ENCODE data around the gene ARID4B.

ARID4B gene

DNA sequence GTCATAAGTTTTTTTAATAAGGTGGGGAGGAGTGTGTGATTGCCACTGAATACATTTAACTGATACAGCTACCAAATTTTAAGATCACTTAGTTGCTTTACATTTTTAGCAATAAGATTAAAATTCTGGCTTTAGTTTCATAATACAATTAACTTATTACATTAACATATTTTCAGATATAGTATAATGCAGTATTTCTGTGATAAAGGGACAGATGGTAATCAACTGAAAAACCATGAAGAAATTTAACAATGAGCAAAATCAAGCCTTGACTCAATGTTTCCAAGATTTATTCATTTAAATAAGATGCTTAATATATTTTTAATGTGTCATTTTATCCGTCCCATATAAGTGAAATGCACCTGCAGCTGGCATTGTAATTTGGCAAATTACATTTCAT lies 203.3 kb downstream of the ARID4B start:
- Histone ChIP-seq H3K27ac (replicated peaks) (no peak overlapping the region), H3K27me3 (ENCODE audit: insufficient read depth, poor library complexity, severe bottlenecking) (no peaks in the 10 kb centered on the region), H3K4me3 (replicated peaks; ENCODE audit: insufficient read depth, low read length) (no peak overlapping the region)
- DNase-seq (ENCODE audit: low read depth in 1 of 2, low spot score in 1 of 2), result no peak
- TF ChIP-seq POLR2AphosphoS5 (IDR thresholded peaks at IDR 0.05; ENCODE audit: low read depth), result no peak
- TF ChIP-seq, protein P1, sequence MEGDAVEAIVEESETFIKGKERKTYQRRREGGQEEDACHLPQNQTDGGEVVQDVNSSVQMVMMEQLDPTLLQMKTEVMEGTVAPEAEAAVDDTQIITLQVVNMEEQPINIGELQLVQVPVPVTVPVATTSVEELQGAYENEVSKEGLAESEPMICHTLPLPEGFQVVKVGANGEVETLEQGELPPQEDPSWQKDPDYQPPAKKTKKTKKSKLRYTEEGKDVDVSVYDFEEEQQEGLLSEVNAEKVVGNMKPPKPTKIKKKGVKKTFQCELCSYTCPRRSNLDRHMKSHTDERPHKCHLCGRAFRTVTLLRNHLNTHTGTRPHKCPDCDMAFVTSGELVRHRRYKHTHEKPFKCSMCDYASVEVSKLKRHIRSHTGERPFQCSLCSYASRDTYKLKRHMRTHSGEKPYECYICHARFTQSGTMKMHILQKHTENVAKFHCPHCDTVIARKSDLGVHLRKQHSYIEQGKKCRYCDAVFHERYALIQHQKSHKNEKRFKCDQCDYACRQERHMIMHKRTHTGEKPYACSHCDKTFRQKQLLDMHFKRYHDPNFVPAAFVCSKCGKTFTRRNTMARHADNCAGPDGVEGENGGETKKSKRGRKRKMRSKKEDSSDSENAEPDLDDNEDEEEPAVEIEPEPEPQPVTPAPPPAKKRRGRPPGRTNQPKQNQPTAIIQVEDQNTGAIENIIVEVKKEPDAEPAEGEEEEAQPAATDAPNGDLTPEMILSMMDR (IDR thresholded peaks at IDR 0.05; ENCODE audit: insufficient read depth, low read length), result no peak

DNA sequence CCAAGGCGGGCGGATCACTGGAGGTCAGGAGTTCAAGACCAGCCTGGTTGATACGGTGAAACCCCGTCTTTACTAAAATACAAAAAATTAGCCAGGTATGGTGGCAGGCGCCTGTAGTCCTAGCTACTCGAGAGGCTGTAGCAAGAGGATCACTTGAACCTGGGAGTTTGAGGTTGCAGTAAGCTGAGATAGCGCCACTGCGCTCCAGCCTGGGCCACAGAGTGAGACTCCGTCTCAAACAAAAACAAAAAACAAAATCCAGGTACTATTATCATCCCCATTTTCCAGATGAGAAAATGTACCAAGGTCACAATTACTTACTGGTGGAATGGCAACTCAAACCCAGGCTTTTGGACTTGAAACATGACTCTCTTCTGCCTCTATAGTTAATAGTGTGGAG lies 203.9 kb downstream of the ARID4B start:
- Histone ChIP-seq H3K27me3 (ENCODE audit: insufficient read depth, poor library complexity, severe bottlenecking) (no peaks in the 10 kb centered on the region), H3K4me3 (replicated peaks; ENCODE audit: insufficient read depth, low read length) (no peak overlapping the region), H3K27ac (replicated peaks) (no peak overlapping the region)
- TF ChIP-seq SPI1 (IDR thresholded peaks at IDR 0.05; ENCODE audit: borderline replicate concordance, low read depth) (no peak), GABPA (IDR thresholded peaks at IDR 0.05; ENCODE audit: low read depth) (no peak), POLR2AphosphoS5 (IDR thresholded peaks at IDR 0.05; ENCODE audit: low read depth) (no peak)
- TF ChIP-seq, protein P2, sequence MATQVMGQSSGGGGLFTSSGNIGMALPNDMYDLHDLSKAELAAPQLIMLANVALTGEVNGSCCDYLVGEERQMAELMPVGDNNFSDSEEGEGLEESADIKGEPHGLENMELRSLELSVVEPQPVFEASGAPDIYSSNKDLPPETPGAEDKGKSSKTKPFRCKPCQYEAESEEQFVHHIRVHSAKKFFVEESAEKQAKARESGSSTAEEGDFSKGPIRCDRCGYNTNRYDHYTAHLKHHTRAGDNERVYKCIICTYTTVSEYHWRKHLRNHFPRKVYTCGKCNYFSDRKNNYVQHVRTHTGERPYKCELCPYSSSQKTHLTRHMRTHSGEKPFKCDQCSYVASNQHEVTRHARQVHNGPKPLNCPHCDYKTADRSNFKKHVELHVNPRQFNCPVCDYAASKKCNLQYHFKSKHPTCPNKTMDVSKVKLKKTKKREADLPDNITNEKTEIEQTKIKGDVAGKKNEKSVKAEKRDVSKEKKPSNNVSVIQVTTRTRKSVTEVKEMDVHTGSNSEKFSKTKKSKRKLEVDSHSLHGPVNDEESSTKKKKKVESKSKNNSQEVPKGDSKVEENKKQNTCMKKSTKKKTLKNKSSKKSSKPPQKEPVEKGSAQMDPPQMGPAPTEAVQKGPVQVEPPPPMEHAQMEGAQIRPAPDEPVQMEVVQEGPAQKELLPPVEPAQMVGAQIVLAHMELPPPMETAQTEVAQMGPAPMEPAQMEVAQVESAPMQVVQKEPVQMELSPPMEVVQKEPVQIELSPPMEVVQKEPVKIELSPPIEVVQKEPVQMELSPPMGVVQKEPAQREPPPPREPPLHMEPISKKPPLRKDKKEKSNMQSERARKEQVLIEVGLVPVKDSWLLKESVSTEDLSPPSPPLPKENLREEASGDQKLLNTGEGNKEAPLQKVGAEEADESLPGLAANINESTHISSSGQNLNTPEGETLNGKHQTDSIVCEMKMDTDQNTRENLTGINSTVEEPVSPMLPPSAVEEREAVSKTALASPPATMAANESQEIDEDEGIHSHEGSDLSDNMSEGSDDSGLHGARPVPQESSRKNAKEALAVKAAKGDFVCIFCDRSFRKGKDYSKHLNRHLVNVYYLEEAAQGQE (IDR thresholded peaks at IDR 0.05; ENCODE audit: insufficient replicate concordance, low read depth), result no peak
- TF ChIP-seq, protein P1 (IDR thresholded peaks at IDR 0.05; ENCODE audit: insufficient read depth, low read length), result no peak
- no peak for DNase-seq (ENCODE audit: low read depth in 1 of 2, low spot score in 1 of 2)

DNA sequence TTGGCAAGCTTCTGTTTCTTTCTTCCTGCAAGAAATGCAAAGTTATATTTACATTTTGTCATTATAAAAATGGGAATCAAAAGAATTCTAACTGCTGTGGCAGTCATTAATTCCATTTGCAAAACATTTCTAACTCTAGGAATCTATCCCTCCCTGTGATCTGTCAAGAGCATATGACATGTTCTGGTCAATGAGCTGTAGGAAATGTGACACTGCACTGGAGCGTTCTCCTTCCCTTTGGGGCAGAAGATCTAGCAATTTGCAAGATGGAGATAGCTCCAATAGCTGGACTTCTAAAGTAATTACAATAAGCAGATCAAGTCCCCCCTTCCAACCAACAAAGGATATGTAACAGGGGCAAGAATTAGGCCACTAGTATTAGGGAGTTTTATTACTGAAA lies 205.6 kb downstream of the ARID4B start:
- no peaks in the 10 kb centered on the region for H3K27me3 ChIP-seq (ENCODE audit: insufficient read depth, poor library complexity, severe bottlenecking)
- no peak overlapping the region for H3K4me3 ChIP-seq (replicated peaks; ENCODE audit: insufficient read depth, low read length)
- no peak overlapping the region for H3K27ac ChIP-seq (replicated peaks)
- DNase-seq (ENCODE audit: low read depth in 1 of 2, low spot score in 1 of 2), result no peak
- no peak for TF ChIP-seq POLR2AphosphoS5 (IDR thresholded peaks at IDR 0.05; ENCODE audit: low read depth)
- TF ChIP-seq GABPA (IDR thresholded peaks at IDR 0.05; ENCODE audit: low read depth), result no peak
- TF ChIP-seq SPI1 (IDR thresholded peaks at IDR 0.05; ENCODE audit: borderline replicate concordance, low read depth), result no peak
- TF ChIP-seq, protein P1 (IDR thresholded peaks at IDR 0.05; ENCODE audit: insufficient read depth, low read length), result no peak
- TF ChIP-seq, protein P2 (IDR thresholded peaks at IDR 0.05; ENCODE audit: insufficient replicate concordance, low read depth), result no peak

Small RNA genes lying within 50 kb of the gene (microRNA-seq; reads per million reads assigned to microRNA genes)
- gene MIR4753, result 3.6 reads per million, percentile 8 among the genes with 10 or more reads in this experiment
